Stimulated activated CD4-positive, alpha-beta T cell treated with anti-CD3 and anti-CD28 coated beads, Interleukin-1b, Interleukin-23, amount 100 ng/mL, for 24 hours (primary cell): Measurements from ENCODE around the gene EEA1.

Experiments
- DNase-seq, 4 experiments: peaks; one replicate each; pipeline ENCODE4 v3.0.0-alpha.2; 2020; ENCODE audit warnings: low read depth in 4 of 4, low spot score in 1 of 4

Gene EEA1

GRCh38 chr12:92938638-92939037, 9.5 kb upstream of the EEA1 start:
- no peak for DNase-seq

- DNase-seq: no peak
Observed at GRCh38 chr12:92938018-92938417, 8.9 kb upstream of the EEA1 start.

GRCh38 chr12:92933606-92934005, 4.5 kb upstream of the EEA1 start:
- DNase-seq: no peak

- DNase-seq: no peak
Observed at GRCh38 chr12:92930421-92930820, 1.3 kb upstream of the EEA1 start.

GRCh38 chr12:92929983-92930382, 888 bp upstream of the EEA1 start:
- DNase-seq: no peak

- DNase-seq: peak; percentile 6 to 45 (median 18)
Observed at GRCh38 chr12:92928421-92928961, 604 bp downstream of the EEA1 start.

- DNase-seq: no peak
Observed at GRCh38 chr12:92927436-92928281, 1.4 kb downstream of the EEA1 start.

GRCh38 chr12:92927055-92927435, 2.0 kb downstream of the EEA1 start:
- peak; percentile 17 to 38 (median 26) for DNase-seq

GRCh38 chr12:92926549-92926948, 2.5 kb downstream of the EEA1 start:
- no peak for DNase-seq

GRCh38 chr12:92921877-92922276, 7.2 kb downstream of the EEA1 start:
- no peak for DNase-seq

- no peak for DNase-seq
Observed at GRCh38 chr12:92915365-92915764, 13.7 kb downstream of the EEA1 start.

- no peak for DNase-seq
Observed at GRCh38 chr12:92914170-92914569, 14.9 kb downstream of the EEA1 start.

- DNase-seq: no peak
Observed at GRCh38 chr12:92912672-92913071, 16.4 kb downstream of the EEA1 start.

- DNase-seq: no peak
Observed at GRCh38 chr12:92912052-92912451, 17.0 kb downstream of the EEA1 start.

GRCh38 chr12:92911339-92911738, 17.8 kb downstream of the EEA1 start:
- no peak for DNase-seq

GRCh38 chr12:92908108-92908507, 21.0 kb downstream of the EEA1 start:
- DNase-seq: no peak

GRCh38 chr12:92905811-92906554, 23.1 kb downstream of the EEA1 start:
- no peak for DNase-seq

GRCh38 chr12:92905258-92905810, 23.8 kb downstream of the EEA1 start:
- DNase-seq: no peak

GRCh38 chr12:92900941-92901340, 28.2 kb downstream of the EEA1 start:
- no peak for DNase-seq

- DNase-seq: no peak
Observed at GRCh38 chr12:92899386-92900001, 29.6 kb downstream of the EEA1 start.

- DNase-seq: no peak
Observed at GRCh38 chr12:92898755-92899154, 30.3 kb downstream of the EEA1 start.
